ENCODE measurements around the gene NCEH1.
"Not testable (repeated sequence)": the region's sequence is repeated elsewhere in the genome, so short reads cannot be mapped to it uniquely, and the experiment has no call there.

NCEH1 gene, protein sequence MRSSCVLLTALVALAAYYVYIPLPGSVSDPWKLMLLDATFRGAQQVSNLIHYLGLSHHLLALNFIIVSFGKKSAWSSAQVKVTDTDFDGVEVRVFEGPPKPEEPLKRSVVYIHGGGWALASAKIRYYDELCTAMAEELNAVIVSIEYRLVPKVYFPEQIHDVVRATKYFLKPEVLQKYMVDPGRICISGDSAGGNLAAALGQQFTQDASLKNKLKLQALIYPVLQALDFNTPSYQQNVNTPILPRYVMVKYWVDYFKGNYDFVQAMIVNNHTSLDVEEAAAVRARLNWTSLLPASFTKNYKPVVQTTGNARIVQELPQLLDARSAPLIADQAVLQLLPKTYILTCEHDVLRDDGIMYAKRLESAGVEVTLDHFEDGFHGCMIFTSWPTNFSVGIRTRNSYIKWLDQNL

DNA sequence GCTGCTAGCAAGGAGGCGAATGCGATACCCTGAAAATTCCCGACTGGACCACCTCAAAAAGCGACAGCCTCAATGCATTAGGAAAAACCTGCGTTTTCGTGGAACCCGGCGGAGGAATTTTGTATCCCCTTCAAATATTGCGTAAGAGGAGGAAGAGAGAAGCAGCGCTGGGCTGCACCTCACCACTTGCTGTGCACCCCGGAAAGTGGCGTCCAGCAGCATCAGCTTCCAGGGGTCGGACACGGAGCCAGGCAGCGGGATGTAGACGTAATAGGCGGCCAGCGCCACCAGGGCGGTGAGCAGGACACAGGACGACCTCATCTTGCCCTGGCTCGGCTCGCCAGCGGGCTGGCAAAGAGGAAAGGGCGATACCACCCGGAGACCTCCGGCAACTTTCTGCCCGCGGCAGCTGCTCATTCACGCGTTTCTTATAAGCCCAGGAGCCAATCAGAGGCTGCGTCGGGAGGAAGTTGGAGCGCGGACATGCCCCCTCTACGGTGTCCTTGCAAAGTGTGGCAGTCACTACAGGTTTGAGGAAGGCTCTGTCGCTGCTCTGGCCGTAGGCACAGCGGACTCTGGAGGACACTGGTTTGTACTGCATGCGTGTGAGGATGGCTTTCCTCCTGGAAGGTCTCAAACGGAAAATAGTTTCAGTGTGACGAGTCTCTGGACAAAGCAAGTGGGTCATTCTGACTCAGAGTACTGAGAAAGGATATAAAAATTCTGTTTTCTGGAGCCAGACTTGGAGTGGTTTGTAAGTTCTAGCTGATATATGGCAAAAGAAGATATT is at the start of gene NCEH1:
Gene NCEH1, minus strand, starts transcription at position 404 of the 790 bp plus-strand sequence. Its CDS starts 83 bp downstream, at position 321.
- DNase-seq: peak; percentile 92

DNA sequence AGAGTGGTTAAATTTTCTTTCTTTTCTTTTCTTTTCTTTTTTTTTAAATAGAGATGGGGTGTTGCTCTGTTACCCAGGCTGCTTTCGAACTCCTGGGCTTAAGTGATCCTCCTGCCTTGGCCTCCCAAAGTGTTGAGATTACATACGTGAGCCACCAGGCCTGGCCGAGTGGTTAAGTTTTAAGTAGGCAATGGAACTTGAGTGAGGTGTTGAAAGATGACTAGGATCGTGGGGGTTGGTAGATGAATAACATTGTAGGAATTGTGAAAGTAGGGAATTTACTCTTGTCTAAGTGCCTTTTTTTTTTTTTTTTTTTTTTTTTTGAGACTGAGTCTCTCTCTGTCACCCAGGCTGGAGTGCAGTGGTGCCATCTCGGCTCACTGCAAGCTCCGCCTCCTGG is 49.5 kb upstream of the NCEH1 start:
- DNase-seq: not testable (repeated sequence)

DNA sequence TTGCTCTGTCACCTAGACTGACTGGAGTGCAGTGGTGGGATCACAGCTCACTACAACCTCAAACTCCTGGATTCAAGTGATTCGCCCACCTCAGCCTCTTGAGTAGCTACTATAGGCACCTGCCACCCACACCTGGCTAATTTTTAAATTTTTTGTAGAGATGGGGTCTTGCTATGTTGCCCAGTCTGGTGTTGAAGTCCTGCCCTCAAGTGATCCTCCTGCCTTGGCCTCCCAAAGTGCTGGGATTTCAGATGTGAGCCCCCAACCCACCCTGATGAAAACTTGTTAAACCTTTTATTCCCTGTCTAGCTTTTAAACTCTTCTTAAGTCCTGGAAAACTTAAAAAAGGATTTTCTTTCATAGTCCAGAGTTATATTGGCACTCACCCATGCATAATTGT is 42.3 kb upstream of the NCEH1 start:
- DNase-seq: no peak

DNA sequence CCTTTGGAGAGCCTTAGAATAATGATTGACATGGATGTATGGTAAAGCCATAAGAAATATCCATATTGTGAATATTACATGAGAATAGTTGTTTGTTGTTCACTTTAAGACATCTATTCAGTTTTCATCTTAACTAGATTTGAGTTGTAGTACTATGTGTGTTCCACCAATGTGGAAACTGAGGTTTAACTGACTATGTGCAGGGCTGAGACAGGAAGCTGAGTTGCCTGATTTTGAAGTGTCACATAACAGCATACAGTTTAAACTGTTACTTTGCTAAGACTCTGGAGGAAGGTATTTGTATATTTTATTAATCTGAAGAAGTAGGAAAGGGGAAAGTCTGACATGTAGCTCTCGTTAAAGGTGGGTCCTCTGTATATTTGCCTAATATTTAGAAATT is 41.8 kb upstream of the NCEH1 start:
- DNase-seq: no peak

DNA sequence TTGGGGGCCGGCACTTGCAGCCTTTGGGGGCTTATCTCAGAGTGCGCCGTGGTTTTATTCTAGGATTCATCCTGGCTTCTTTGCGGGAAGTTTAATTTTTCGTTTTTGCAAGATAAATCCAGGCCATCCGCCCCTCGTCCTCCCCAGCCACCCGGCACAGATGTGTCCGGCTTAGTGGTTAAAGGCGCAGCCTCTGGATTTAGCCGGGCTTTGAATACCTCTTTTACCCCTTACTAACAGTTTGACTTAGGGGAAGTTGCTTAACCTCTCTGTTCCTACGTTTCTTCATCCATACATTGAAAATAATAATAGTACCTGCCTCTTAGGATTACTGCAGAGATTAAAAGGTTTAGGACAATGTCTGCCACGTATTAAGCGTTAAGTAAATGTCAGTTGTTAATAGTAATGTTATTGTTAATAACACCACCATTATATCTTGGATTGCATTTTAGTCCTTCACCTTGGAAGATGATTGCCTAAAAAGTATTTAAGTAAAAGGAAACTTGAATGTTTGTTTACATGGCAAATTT is 40.4 kb upstream of the NCEH1 start:
- no peak for DNase-seq

DNA sequence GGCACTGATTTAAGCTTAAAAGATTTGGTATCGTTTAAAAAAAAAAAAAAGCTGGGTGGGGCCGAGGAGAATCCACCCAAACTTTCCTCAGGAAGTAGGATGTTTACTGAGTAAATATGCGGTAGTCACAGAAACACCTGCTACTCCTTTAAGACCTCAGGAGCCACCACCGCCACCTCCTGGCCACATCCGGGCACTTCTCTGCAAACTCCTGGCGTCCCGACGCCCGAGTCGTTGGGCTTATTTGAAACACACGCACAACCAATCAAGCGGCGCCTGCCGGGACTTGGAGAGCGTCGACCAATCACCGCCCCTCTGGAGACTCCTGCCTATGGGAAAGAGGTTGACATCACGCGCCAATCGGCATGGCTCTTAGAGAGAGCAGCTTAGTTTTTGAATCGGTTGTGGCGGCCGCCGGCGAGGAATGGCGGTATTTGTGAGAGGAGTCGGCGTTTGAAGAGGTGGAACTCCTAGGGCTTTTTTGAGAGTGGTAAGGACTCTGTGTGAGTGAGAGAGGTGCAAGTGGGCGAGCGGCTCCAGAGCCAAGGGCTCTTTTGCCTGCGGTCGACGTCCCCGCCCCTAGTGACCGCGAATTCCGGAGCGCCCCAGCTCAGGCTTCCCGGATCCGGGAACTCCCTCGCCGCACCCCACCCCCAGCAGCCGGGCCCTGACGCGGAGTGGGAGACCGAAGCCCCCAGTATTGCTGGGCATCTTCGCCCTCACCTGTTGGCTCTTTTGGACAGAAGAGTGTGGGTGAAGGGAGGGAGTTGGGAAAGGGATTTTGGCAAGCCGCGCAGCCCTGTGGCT is 39.7 kb upstream of the NCEH1 start, which contains the start of gene ECT2:
Gene ECT2, plus strand, starts transcription at position 359 of the 807 bp plus-strand sequence. CDS start 3,805 bp downstream, outside the sequence.
- DNase-seq: peak; percentile 99

DNA sequence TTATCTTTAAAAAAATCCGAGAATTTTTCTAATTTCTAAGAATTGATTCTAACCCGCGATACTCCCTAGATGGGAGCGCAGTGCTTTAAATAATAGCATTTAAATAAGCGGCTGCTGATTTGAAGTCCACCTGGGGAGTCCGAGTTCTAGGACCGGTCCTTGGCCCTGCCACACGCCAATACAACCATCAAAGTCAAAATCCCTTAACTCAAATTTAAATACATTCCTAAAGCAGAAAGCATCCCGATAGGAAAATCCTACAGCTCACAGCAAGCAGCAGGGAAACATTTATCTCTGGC is 39.2 kb upstream of the NCEH1 start:
- peak; percentile 73 for DNase-seq

DNA sequence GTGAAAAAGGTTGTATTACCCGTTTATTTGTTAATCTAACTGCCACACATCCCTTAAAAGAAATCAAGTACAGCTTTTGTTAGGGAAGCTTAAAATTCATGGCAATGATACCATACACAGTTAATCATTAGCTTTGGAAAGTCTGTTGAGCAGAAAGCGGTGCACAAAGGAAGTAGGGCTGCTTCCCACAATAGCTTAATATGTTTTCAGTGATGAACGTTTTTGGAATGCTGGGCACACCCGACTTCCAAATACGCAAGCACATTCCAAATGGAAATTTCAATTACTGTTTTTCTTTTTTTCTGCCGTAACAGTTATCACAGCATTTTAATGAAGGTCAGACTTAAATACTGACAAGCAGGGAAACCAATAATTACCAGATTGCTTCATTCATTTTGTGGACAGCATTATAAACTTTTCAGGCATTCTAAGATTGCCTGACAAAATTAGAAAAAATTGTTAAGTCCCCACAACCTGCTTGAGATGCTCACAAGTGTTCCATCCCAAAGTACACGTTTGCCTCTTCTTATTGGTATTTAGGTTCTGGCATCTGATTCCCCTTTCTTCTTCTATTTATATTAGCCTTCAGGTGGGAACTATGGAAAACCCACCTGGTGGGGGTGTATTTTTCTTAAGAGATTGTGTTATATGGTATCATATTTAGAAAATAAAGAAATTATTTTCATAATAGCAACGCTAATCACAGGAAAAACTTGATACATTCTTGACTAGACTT is 38.5 kb upstream of the NCEH1 start:
- DNase-seq: peak; percentile 10

DNA sequence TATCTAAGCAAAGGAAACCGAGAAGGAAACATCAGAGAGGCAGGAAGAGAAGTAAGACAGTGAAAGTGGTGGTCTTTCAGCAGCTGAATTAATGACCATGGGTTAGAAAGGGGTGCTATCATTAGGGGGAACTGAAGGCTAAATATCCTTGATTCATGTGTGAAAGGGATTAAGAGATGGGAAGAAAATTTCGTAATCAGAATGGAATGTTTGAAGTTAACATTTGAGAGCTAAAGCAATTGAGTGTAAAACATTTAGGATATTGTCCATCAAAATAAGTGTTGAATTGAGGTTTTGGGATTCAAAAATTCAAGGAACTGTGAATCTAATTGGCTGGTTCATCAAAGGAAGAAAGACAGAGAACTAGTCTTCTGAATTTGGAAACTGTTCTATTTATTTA is 35.6 kb upstream of the NCEH1 start:
- DNase-seq: no peak

DNA sequence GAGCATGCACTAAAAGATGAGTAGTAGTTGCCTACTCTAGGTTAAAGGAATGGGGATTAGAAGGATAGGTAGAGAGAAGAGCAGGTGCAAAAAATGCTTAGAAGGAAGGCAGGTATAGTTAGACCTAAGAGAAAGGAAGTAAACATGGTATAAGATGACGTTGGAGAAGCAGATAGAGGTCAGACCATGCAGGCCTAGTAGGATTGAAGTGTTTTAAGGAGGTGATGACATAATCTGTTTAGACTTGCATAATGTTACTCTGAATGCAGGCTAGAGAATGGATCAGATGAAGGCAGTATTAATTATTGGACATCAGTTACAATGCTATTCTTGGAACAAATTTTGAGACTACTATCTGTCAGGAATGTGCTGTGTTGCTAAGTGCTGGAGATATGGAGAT is 28.6 kb upstream of the NCEH1 start:
- DNase-seq: no peak

DNA sequence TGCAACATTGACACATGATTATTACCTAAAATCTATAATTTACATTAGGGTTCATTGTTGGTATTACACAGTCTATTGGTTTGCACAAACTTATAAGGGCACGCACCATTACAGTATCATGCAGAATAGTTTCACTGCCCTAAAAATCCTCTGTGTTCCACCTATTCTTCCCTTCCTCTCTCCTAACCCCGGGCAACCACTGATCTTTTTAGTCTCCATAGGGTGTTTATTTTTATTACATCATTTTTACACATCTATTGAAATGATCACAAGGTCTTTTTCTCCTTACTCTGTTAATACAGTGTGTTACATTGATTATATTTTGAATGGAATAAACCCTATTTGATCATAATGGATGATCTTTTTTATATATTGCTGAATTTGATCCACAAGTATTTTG is 24.1 kb upstream of the NCEH1 start:
- DNase-seq: no peak

DNA sequence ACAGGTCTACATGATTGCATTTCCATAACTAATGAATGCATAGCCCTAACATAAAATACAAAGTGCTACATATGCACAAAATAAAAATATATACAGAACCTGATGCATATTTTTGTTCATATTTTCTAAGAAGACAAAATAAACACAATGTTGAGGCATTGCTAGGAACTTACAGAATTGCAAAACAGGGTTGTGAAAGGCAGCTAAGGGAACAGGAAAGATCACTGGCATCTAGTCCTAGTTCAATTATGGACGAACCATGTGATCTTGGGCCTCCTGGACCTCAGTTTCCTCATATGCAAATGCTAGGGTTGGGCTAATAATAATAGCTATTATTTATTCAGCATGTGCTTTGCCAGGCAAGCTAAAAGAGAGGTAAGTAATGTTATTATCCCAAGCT is 15.5 kb upstream of the NCEH1 start:
- no peak for DNase-seq

DNA sequence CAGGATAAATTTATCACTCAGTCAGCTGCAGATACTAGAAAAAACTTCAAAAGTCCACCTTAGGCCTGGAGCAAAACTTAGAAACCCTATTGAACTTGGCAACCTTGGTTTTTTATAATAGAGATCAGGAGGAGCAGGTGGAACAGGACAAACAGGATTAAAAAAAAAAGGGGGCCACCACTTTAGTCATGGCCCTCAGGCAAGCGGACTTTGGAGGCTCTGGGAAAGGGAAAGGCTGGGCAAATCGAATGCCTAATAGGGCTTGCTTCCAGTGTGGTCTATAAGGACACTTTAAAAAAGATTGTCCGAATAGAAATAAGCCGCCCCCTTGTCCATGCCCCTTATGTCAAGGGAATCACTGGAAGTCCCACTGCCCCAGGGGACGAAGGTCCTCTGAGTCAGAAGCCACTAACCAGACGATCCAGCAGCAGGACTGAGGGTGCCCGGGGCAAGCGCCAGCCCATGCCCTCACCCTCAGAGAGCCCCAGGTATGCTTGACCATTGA is 11.7 kb upstream of the NCEH1 start:
- not testable (repeated sequence) for DNase-seq

DNA sequence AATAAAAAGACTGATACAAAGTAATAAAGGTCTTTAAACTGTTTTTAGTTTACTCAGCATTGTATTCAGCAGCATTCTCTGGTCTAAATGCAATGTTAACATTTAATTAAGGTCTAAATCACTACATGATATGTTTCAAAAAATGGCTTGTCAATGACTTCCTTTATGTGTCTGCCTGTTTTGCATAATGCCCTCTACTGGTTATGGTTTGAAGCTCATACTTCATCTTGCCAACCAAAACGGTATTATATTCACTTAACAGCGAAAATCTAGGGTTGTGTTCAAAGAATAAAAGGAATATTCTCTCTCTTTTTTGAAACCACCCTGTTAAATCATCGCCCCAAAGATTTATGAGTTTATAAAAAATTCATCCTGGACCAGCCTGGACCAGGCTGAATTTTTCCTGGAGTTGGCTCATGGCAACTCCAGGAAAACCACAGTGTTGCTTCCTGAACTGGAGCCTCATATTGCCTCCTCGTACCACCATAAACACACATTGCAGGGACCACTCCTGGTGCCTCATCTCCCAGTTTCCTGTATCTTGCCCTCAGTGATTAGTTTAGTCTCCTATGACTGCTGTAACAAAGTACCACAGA is 6.7 kb upstream of the NCEH1 start:
- no peak for DNase-seq

DNA sequence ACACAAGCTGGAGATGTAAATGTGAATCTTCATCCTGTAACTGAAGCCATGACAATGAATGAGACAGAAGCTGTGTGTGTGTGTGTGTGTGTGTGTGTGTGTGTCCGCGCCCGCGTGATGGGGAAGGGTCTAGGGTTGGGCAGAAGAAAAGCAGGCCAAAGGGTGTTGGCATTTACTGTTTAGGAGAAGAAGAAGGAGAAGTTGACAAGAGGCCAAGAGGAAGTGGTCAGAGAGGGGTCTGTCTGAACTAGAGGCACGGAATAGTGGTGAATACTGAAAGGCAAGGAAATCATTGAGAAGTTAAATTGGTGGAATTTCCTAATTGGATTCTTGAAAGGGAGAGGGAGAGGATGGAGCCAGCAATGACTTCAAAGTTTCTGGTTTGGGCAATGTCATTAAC is 5.6 kb upstream of the NCEH1 start:
- DNase-seq: no peak

DNA sequence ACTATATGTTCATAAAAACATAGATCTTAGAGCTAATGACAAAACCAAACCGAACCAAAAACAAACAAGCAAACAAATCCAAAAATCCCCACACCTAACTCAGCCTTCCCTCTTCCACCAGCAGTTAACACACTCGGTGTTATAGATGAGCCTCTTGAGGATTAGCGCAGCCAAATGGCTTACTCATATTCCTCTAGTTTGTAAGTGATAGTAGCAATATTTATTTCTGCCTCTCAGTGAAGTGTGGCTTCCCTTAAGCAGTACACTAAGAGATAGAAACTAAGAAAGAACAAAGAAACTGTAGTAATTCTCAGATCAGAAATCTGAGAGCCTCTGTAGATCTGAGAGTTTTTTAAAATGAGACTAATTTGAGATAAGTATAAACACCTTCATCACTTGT is 2.4 kb upstream of the NCEH1 start:
- DNase-seq: no peak

DNA sequence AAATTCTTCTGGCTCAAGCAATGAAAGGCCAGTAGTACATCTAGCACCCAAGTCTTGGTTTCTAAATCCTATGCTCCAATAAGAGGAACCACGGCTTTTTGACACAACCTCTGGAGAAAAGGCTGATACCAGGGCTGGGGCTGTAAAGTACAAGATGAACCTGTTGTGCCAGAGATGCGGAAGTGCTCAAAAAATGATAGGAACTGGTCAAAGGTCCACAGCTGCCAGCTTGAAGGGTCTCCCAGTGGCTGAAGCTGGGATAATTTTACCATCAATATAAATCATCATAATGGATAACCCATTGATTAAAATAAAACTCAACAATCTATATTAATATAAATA is 558 bp upstream of the NCEH1 start:
- DNase-seq: no peak

DNA sequence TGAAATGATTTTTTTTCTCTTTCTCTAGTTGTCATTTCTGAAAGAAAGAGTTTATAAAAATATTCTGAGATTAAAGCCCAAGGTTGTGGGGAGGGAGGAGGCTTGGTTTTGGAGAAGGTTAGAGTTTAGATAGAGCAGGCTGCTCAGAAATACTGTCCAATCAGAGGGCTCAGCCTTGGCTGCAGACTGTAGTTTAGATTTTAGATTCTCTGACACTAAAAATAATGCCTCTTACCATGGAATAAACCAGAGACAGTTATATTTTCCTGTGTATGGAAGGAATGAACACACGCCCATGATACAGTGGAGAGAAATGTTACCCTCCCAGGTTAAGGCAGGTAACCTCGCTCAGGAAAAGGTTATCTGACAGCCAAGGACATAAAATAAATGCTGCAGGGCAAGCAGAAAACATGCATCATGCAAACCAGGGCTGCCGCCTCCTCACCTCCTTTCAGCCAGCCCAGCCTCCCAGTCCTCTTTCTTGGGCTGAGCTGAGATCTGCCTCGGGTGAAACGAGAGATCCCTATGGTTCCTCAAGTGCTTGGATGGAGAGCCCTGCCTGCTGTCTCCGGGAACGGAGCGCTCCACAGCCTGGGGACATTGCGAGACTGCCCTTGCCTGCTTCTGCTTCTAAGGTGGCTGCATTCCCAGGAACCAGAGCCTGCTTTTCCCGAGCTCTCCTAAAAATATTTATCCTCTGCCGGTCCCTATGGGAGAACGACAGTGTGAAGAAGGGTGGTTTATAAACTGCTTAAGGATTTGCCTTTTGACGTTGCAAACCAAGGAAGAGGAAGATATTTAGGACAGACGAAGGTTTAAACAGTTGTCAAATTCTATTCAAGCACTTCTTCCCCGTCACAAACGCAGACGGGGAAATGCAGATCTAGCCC is 848 bp downstream of the NCEH1 start:
- DNase-seq: peak; percentile 39

DNA sequence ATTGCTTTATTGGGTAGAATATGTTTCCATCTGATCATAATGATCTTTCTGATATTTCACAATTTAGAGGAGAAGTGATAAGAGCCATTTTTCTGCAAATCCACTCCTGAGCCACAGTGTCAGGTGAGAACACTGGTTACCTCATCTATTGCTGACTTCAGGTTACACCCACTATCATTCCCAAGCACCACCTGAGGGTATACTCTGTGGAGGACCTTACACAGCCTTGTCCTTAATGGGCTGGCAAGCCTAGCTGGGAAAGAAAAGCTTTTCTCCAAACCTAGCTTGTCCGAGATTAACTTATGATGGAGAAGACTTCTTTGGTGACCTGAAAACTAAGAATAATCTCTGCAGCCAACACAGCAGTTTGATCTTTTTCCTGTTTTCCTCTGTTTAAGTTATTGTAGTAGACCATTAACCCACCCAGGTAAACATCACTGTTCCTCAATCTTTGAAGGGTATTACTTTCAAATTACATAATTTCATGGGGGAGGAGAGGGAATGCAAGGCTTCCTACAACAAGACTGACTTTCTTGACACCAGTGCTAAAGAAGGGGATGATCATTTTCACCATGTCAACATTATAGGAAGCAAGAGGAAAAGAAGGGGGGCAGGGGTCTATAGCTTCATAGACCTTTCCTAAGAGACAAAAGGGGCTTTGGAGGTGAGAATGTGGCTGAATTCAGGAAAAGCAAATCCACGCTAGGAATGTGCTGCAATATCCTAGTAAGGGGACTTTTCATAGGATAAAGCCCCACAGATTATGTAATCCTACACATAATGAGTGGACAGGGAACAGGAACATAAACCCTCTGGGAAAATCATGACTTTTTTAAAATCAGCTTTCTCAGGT is 1.7 kb downstream of the NCEH1 start:
- no peak for DNase-seq

DNA sequence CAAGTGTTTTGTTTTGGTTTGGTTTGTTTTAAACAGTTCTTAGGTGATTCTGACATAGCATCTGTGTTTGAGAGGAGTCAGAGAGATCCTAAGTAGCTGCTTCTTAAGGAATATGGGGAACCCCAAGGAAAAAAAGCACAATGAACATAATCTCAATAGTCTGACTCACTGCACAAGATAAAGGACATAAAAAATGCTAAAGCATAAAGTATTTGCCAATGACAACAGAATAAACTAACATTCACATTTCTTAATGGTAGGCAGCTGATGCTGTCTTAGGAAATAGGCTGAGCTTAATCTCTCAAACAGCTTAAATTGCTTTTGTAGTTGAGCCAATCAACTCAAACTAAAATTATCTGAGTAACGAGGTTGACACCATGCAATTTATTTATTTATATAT is 2.9 kb downstream of the NCEH1 start:
- no peak for DNase-seq

Measured in NCI-H2227 treated with DMSO at 0.1 percent for 48 hours (cell line).